GM21526 (cell line): ENCODE results near the gene CACNA1C.

Experiments used
- ATAC-seq: cut with Tn5 transposase; IDR thresholded peaks from one replicate; pipeline ENCODE4 v1.9.1; 2021; ENCODE audit warnings: moderate library complexity; ENCODE audit not compliant: unreplicated experiment, low FRiP score

CACNA1C gene

DNA sequence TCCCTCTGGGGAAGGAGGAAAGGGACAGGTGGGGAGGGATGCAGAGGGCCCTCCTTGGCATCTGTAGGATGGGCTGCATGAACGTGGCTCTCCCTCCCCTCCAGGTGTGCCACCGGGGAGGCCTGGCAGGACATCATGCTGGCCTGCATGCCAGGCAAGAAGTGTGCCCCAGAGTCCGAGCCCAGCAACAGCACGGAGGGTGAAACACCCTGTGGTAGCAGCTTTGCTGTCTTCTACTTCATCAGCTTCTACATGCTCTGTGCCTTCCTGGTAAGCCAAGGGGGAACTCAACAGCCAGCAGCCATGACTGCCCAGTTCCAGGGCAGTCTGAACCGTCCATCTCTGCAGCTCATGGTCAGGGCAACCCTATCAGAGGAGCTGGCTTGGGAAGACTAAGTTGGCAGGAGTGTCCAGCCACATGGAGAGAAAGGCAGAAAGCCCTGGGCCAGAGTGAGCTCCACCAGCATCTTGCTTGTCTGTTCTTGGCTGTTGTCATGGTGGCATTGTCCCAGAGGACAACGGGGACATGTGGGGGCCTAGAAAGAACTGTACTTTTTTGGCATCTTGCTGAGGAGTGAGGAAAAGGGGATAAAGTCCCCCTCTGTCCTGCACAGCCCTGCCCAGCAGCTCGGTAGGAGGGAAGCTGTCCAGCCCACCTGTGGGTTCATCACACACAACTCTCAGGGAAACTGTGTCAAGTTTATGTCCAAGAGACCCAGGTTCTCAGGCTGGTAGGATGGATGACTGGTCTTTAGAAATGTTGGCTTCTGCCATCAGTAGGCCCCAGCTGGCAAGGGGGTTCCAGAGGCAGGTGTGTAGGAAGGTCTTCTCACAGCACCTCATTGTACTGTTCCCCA lies 612.2 kb downstream of the CACNA1C start:
- ATAC-seq, result no peak

GRCh38 chr12:2666411-2666810 lies 613.6 kb downstream of the CACNA1C start:
- no peak for ATAC-seq

- no peak for ATAC-seq
These were observed 614.1 kb downstream of the CACNA1C start for GRCh38 chr12:2666846-2667245.

DNA sequence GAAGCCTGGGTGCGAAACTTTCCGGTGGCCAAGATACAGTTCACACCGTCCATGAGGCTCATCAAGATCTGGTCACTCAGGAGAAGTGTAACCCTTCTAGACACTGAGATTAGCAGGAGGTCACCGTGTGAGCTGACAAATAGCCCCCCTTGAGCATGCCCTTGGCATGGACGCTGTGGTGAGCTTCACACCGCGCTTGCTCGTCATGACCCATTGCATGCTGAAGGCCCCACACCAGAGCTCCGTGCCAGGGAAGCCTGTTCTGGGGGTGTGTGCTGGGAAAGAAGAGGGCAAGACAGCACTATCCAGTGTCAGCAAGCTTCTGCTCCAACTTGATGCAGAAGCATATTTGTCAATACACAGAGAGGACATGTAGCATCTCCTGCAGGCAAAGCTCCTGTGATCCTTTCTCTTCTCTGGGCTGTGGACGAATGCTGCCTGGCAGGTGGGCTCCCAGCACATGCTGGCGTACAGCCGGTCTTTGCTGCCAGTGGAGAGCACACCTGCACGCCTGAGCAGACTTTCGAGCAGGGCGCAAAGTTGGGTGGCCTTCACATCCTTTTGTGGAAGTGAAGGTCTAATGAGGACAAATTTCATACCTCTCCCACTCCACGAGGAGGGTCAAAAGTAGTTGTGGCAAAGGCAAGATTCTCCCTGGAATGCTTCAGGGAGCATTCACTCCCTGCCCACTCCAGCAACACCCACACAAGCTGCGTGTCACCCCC lies 615.1 kb downstream of the CACNA1C start:
- ATAC-seq, result no peak

- no peak for ATAC-seq
These were observed 616.0 kb downstream of the CACNA1C start for GRCh38 chr12:2668816-2669215.

GRCh38 chr12:2669560-2669959 lies 616.8 kb downstream of the CACNA1C start:
- no peak for ATAC-seq

- ATAC-seq, result no peak
These were observed 620.1 kb downstream of the CACNA1C start for GRCh38 chr12:2672863-2673262.

DNA sequence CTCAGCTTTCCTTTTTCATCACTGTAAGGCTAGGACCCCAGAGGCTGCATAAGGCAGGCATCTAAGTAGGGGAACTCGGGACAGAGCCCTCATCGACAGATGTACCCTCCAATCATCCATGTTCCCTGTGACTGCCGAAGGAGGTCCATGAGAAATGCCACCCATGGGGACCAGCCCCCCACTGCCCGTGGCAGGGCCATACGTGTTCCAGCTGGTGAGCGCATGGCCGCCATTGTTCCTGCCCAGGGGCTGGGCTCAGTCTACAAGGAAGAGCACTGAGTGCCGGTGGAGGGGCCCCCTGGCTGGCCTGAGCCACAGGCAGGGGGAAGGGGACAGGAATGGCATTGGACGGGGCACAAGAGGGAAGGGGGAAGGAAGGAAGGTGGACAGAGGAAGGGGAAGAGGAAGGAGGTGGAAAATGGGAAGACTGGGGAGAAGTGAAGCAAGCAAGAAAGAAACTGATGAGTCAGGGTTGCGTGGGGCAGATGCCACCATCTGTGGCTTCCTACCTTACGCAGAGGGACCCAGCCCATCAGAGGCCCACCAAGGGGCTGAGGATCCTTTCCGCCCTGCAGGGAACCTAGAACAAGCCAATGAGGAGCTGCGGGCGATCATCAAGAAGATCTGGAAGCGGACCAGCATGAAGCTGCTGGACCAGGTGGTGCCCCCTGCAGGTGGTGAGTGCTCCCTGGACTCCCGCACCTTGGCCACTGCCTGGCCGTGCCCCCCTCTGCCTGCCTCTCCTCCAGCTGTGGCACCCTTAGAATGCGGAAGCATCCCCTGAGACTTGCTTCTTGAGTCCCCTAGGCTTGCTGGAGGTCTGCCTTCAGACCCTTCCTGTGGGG lies 621.4 kb downstream of the CACNA1C start:
- ATAC-seq, result no peak

GRCh38 chr12:2675776-2676175 lies 623.0 kb downstream of the CACNA1C start:
- ATAC-seq, result no peak

GRCh38 chr12:2677142-2677880 lies 624.5 kb downstream of the CACNA1C start:
- ATAC-seq, result no peak

GRCh38 chr12:2678426-2678825 lies 625.6 kb downstream of the CACNA1C start:
- ATAC-seq, result no peak

- ATAC-seq, result no peak
These were observed 626.5 kb downstream of the CACNA1C start for GRCh38 chr12:2679068-2679815.

- no peak for ATAC-seq
These were observed 627.3 kb downstream of the CACNA1C start for GRCh38 chr12:2679816-2680675.

- no peak for ATAC-seq
These were observed 627.9 kb downstream of the CACNA1C start for GRCh38 chr12:2680676-2681039.

- ATAC-seq, result no peak
These were observed 628.8 kb downstream of the CACNA1C start for GRCh38 chr12:2681450-2682205.

DNA sequence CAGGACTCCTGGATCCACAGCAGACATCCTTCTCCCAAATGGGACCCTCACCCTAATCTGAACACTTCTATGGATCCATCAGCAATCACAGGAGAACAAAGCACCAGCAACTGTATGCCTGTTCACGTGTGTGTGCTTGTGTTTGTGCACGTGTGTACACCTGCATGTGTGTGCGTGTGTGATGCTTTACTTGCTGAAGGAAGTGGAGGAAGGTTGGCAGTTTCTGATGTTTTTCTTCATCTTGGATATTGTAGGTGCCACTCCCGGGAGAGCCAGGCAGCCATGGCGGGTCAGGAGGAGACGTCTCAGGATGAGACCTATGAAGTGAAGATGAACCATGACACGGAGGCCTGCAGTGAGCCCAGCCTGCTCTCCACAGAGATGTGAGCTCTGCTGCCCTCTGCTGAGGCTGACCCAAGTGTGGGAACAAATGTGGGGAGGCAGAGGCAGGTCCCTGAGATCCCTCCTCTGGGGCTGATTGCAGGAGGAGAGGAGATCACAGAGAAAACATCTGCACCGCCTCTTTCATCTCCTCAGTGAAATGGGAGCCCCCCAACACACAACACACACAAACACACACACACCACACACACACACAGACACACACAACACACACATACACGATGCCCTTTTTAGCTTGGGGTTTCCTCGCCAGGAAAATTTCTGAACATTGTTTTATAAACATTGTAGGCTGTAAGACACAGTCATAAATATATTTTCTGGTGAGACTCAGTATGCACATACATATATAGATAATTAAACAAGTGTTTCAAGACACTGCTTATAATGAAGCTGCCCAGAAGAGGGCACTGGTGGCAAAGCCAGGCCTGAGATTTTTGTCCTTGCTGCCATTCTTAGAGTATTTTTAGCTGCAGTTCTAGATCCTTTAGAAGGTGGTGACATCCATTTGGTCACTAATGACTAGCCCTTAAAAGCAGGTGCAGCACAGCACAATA lies 629.8 kb downstream of the CACNA1C start:
- ATAC-seq, result no peak
